Neuronal stem cell (in vitro differentiated cells): ENCODE results near the gene CHCHD3.

ENCODE experiments used
- DNase-seq: peaks from one replicate; pipeline ENCODE4 v3.0.0-alpha.2; 2013; ENCODE audit warnings: low spot score
- H2AFZ ChIP-seq: one replicate; pipeline ENCODE4 v1.6.1; 2013; ENCODE audit warnings: mild to moderate bottlenecking, low read length, inconsistent platforms
- H2AK5ac ChIP-seq: 2 replicates; pipeline ENCODE4 v1.6.1; 2013; ENCODE audit warnings: low read depth, mild to moderate bottlenecking, inconsistent platforms, low read length, moderate library complexity, mixed read lengths
- H2BK120ac ChIP-seq: 2 replicates; pipeline ENCODE4 v1.6.1; 2013; ENCODE audit warnings: low read depth, mild to moderate bottlenecking, inconsistent platforms, low read length, moderate library complexity, mixed read lengths
- H2BK12ac ChIP-seq: one replicate; pipeline ENCODE4 v1.6.1; 2013; ENCODE audit warnings: low read length, inconsistent platforms
- H2BK15ac ChIP-seq: 2 replicates; pipeline ENCODE4 v1.6.1; 2013; ENCODE audit warnings: mild to moderate bottlenecking, low read length, inconsistent platforms, mixed read lengths
- H2BK5ac ChIP-seq: one replicate; pipeline ENCODE4 v1.6.1; 2013; ENCODE audit warnings: inconsistent platforms, mild to moderate bottlenecking, low read length, moderate library complexity
- H3K14ac ChIP-seq: one replicate; pipeline ENCODE4 v1.6.1; 2013; ENCODE audit warnings: low read length, inconsistent platforms
- H3K18ac ChIP-seq: 2 replicates; pipeline ENCODE4 v1.6.1; 2013; ENCODE audit warnings: low read length, inconsistent platforms
- H3K23ac ChIP-seq: 2 replicates; pipeline ENCODE4 v1.6.1; 2013; ENCODE audit warnings: low read depth, mild to moderate bottlenecking, mixed read lengths, low read length, inconsistent platforms; ENCODE audit not compliant: poor library complexity
- H3K27ac ChIP-seq: replicated peaks from 3 replicates; pipeline ENCODE4 v1.5.1; 2013; ENCODE audit warnings: low read length, inconsistent platforms
- H3K27me3 ChIP-seq, 3 experiments: 2 replicates each; pipeline ENCODE4 v1.6.1; 2013; ENCODE audit warnings: low read length in 3 of 3, mild to moderate bottlenecking in 2 of 3, inconsistent platforms in 1 of 3, low read depth in 1 of 3, mixed read lengths in 1 of 3, moderate library complexity in 1 of 3; ENCODE audit not compliant: control insufficient read depth in 3 of 3, insufficient read depth in 3 of 3
- H3K36me3 ChIP-seq, 2 donors: replicated peaks in 1 of 2; 2 replicates each; pipeline ENCODE4 v1.6.1; 2013; ENCODE audit warnings: low read length in 2 of 2; ENCODE audit not compliant: control insufficient read depth in 2 of 2, insufficient read depth in 2 of 2
- H3K4ac ChIP-seq: 2 replicates; pipeline ENCODE4 v1.6.1; 2013; ENCODE audit warnings: inconsistent platforms, mild to moderate bottlenecking, low read length, moderate library complexity
- H3K4me1 ChIP-seq, 2 donors: 1 replicate in 1 of 2; 2 replicates in 1 of 2; pipeline ENCODE4 v1.6.1; 2013; ENCODE audit warnings: low read length in 2 of 2, low read depth in 1 of 2; ENCODE audit not compliant: control insufficient read depth in 2 of 2, insufficient read depth in 1 of 2
- H3K4me2 ChIP-seq: one replicate; pipeline ENCODE4 v1.6.1; 2013; ENCODE audit warnings: mild to moderate bottlenecking, low read length, inconsistent platforms; ENCODE audit not compliant: insufficient read depth, poor library complexity, severe bottlenecking
- H3K4me3 ChIP-seq, 2 donors: 2 replicates each; pipeline ENCODE4 v1.5.1; 2013; ENCODE audit warnings: low read length in 2 of 2, mild to moderate bottlenecking in 2 of 2, inconsistent platforms in 1 of 2, moderate library complexity in 1 of 2
- H3K79me1 ChIP-seq: one replicate; pipeline ENCODE4 v1.6.1; 2013; ENCODE audit warnings: low read depth, mild to moderate bottlenecking, inconsistent platforms, low read length, moderate library complexity
- H3K9ac ChIP-seq: one replicate; pipeline ENCODE4 v1.6.1; 2013; ENCODE audit warnings: mild to moderate bottlenecking, low read depth, low read length, inconsistent platforms; ENCODE audit not compliant: poor library complexity
- H3K9me3 ChIP-seq, 2 donors: replicated peaks in 1 of 2; 2 replicates each; pipeline versions ENCODE3 to v1.6.1; 2013; ENCODE audit warnings: low read length in 2 of 2, mild to moderate bottlenecking in 2 of 2, inconsistent platforms in 1 of 2, low read depth in 1 of 2, mixed read lengths in 1 of 2, moderate library complexity in 1 of 2; ENCODE audit not compliant: control insufficient read depth in 2 of 2, insufficient read depth in 1 of 2
- H4K8ac ChIP-seq: one replicate; pipeline ENCODE4 v1.6.1; 2013; ENCODE audit warnings: low read depth, mild to moderate bottlenecking, inconsistent platforms, low read length, moderate library complexity
- H4K91ac ChIP-seq: one replicate; pipeline ENCODE4 v1.6.1; 2013; ENCODE audit warnings: low read length, low read depth, mild to moderate bottlenecking, inconsistent platforms; ENCODE audit not compliant: poor library complexity
- WGBS, 2 donors: extraction: QIAGEN DNeasy Blood & Tissue Kit; methylation state at CpG; one replicate each; pipeline ENCODE4 v1.1.7; 2013; ENCODE audit warnings: missing lambda C conversion rate in 2 of 2, mixed read lengths in 1 of 2; ENCODE audit not compliant: insufficient read length in 2 of 2, insufficient replicate concordance in 1 of 2; ENCODE audit errors: extremely low coverage in 2 of 2; 5-methylcytosine and 5-hydroxymethylcytosine counted together

Gene CHCHD3

GRCh38 chr7:132799081-132799413 lies 282.8 kb downstream of the CHCHD3 start:
- H3K18ac ChIP-seq = no peak overlapping the region
- DNase-seq = no peak
- H3K14ac ChIP-seq = no peak overlapping the region
- no peak overlapping the region for H3K23ac ChIP-seq
- H4K8ac ChIP-seq = no peak overlapping the region
- H3K4me2 ChIP-seq = no peak overlapping the region
- no peaks in the 10 kb centered on the region for H3K4me1 ChIP-seq
- no peak overlapping the region for H2BK120ac ChIP-seq
- H3K9ac ChIP-seq = no peak overlapping the region
- no peak overlapping the region for H2BK12ac ChIP-seq
- no peak overlapping the region for H3K4me3 ChIP-seq
- H3K27ac ChIP-seq = no peak overlapping the region
- no peak overlapping the region for H2AK5ac ChIP-seq
- no peaks in the 10 kb centered on the region for H3K27me3 ChIP-seq
- H2AFZ ChIP-seq = no peak overlapping the region
- H3K79me1 ChIP-seq = no peaks in the 10 kb centered on the region
- peaks cover 0 to 19% of the 10 kb centered on the region in 2 donors for H3K36me3 ChIP-seq
- H2BK15ac ChIP-seq = no peak overlapping the region
- no peak overlapping the region for H4K91ac ChIP-seq
- H3K9me3 ChIP-seq = no peaks in the 10 kb centered on the region
- H3K4ac ChIP-seq = no peak overlapping the region
- H2BK5ac ChIP-seq = no peak overlapping the region

- no peak for DNase-seq
- Histone ChIP-seq H3K79me1 (no peaks in the 10 kb centered on the region), H3K4me3 (no peak overlapping the region), H3K23ac (no peak overlapping the region), H2BK5ac (no peak overlapping the region), H2BK12ac (no peak overlapping the region), H3K4ac (no peak overlapping the region), H2BK15ac (no peak overlapping the region), H3K18ac (no peak overlapping the region), H3K14ac (no peak overlapping the region), H2AK5ac (no peak overlapping the region), H3K4me2 (no peak overlapping the region), H3K27me3 (no peaks in the 10 kb centered on the region), H3K4me1 (peaks cover 0 to 4% of the 10 kb centered on the region in 2 donors), H3K9ac (no peak overlapping the region), H2AFZ (no peak overlapping the region), H2BK120ac (no peak overlapping the region), H3K27ac (no peak overlapping the region), H4K8ac (no peak overlapping the region), H3K36me3 (peaks cover 0 to 33% of the 10 kb centered on the region in 2 donors), H3K9me3 (no peaks in the 10 kb centered on the region), H4K91ac (no peak overlapping the region)
- WGBS, 2 donors = no CpG with 5 or more reads among the region's 3 CpGs
Observed at GRCh38 chr7:132797152-132797551, 284.7 kb downstream of the CHCHD3 start.

GRCh38 chr7:132793474-132793873 lies 288.4 kb downstream of the CHCHD3 start:
- no peak overlapping the region for H3K23ac ChIP-seq
- no peak for DNase-seq
- H2BK12ac ChIP-seq = no peak overlapping the region
- H2BK15ac ChIP-seq = no peak overlapping the region
- peaks cover 0 to 3% of the 10 kb centered on the region in 2 donors for H3K9me3 ChIP-seq
- no CpG with 5 or more reads among the region's 3 CpGs for WGBS, 2 donors
- H2AFZ ChIP-seq = no peak overlapping the region
- no peaks in the 10 kb centered on the region for H3K79me1 ChIP-seq
- H2AK5ac ChIP-seq = no peak overlapping the region
- no peak overlapping the region for H3K27ac ChIP-seq
- peaks cover 0 to 40% of the 10 kb centered on the region in 2 donors for H3K36me3 ChIP-seq
- H3K14ac ChIP-seq = no peak overlapping the region
- H4K91ac ChIP-seq = no peak overlapping the region
- no peak overlapping the region for H3K9ac ChIP-seq
- H3K27me3 ChIP-seq = no peaks in the 10 kb centered on the region
- H3K4ac ChIP-seq = no peak overlapping the region
- no peak overlapping the region for H2BK120ac ChIP-seq
- peaks cover 0 to 6% of the 10 kb centered on the region in 2 donors for H3K4me1 ChIP-seq
- H3K4me3 ChIP-seq = no peak overlapping the region
- H4K8ac ChIP-seq = no peak overlapping the region
- H3K4me2 ChIP-seq = no peak overlapping the region
- no peak overlapping the region for H3K18ac ChIP-seq
- no peak overlapping the region for H2BK5ac ChIP-seq

GRCh38 chr7:132791036-132791435 lies 290.9 kb downstream of the CHCHD3 start:
- no peak overlapping the region for H2AFZ ChIP-seq
- WGBS, 2 donors = no CpG with 5 or more reads among the region's 1 CpG
- H2BK5ac ChIP-seq = no peak overlapping the region
- no peak overlapping the region for H3K4ac ChIP-seq
- H2BK15ac ChIP-seq = no peak overlapping the region
- H3K18ac ChIP-seq = no peak overlapping the region
- H2AK5ac ChIP-seq = no peak overlapping the region
- no peaks in the 10 kb centered on the region for H3K27me3 ChIP-seq
- no peak overlapping the region for H3K27ac ChIP-seq
- DNase-seq = no peak
- H3K23ac ChIP-seq = no peak overlapping the region
- H3K9me3 ChIP-seq = peaks cover 2 to 10% of the 10 kb centered on the region in 2 donors
- H3K36me3 ChIP-seq = peaks cover 0 to 37% of the 10 kb centered on the region in 2 donors
- no peak overlapping the region for H4K8ac ChIP-seq
- no peak overlapping the region for H3K4me3 ChIP-seq
- H3K14ac ChIP-seq = no peak overlapping the region
- H3K9ac ChIP-seq = no peak overlapping the region
- H4K91ac ChIP-seq = no peak overlapping the region
- no peaks in the 10 kb centered on the region for H3K79me1 ChIP-seq
- no peak overlapping the region for H3K4me2 ChIP-seq
- peaks cover 0 to 6% of the 10 kb centered on the region in 2 donors for H3K4me1 ChIP-seq
- H2BK12ac ChIP-seq = no peak overlapping the region
- H2BK120ac ChIP-seq = no peak overlapping the region
